GM19372 (cell line): Measurements from ENCODE around the gene RXRA.

ENCODE experiments used
- ATAC-seq: cut with Tn5 transposase; IDR thresholded peaks from one replicate; pipeline ENCODE4 v1.9.1; 2021; ENCODE audit warnings: mild to moderate bottlenecking, low read depth, moderate library complexity; ENCODE audit not compliant: unreplicated experiment

Gene RXRA

DNA sequence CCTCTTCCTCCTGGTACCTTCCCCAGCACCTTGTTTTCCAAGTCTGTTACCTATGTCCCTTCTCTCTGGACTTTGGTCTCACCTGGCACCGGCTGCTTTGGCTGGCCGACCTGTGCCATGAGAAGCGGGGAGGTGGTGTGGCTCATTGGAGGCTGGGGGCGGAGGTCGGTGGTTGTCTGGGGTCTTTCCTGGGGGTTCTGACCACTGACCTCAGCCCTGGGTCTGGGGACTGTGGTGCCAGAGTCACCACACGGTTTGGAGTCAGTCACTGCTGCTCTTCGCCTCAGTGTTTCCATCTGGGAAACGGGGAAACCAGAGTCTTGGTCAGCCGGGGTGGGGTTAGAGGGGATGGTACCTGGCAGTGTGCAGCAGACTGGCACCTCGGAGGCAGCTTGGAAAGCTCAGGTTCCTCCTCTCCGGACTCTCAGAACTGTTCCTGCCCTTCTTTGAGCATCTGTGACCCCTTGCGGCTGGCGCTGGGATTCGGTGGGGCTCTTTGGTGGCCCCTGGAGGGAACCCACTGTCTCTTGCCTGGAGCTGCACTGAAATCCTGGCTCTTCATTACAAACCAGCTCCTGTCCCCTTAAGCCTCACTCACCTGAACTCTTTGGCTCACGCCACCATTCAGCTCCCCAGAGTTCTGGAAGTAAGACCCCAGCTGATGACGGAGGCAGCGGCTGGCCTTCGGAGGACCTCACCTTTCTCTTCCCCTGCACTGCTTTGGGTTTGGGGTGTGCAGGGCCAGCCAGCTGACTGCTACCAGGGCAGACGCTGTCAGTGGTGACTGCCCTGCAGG, 4.1 kb upstream of the RXRA start:
- no peak for ATAC-seq

DNA sequence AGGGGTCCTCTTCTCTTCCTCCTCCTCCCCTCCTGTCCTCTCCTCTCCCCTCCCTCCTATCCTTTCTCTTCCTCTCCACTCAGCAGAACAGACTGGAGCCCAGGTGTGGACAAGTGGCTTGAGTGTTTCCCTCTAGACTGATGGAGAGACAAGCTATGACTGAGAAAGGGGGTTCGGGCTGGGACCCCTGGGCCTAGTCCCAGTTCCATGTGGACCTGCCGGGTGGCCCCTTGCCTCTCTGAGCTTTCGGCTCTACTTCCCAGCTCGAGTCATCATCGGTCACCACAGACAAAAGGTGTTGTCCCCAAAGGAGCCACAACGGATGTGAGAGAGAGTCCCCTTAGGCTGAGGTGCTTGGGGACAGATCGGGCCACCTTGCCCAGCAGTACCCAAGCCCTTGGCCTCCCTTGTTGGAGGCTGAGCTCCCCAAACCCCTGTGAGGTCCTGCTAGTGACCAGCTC, 3.4 kb upstream of the RXRA start:
- no peak for ATAC-seq

GRCh38 chr9:134323741-134324358, 2.4 kb upstream of the RXRA start:
- no peak for ATAC-seq

DNA sequence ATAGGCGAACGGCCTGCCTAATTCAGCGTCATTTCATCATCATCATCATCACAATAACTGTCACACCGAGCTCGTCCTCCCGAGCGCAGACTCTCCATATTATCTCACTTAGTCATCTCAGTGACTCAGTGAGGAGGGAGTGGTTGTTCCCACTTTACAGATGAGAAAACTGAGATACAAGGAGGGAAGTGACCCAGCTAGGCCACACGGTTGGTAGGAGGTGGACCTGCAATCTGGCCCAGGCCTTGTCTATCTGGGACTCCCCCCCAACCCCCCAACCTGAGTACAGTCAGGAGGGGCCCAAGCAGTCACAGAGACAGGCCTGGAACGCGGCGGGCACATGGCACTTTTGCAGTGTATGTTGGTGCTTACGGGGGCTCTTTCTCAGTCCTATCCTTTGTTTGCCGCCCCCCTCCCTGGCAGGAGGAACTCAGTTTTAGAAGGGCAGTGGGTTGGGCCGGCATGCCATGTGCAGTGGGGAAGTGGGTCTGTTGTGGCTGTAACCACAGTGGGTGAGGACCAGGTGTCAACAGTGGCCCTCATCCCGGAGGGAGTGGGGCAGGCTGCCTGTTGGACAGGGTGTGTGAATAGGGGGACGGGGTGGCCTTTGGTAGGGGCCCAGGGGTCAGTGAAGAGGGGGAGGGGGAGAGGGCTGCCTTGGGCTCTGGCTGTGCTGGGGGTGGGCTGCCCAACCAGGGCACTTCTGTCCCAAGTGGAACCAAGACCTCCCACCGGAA, 1.7 kb upstream of the RXRA start:
- ATAC-seq, result no peak

DNA sequence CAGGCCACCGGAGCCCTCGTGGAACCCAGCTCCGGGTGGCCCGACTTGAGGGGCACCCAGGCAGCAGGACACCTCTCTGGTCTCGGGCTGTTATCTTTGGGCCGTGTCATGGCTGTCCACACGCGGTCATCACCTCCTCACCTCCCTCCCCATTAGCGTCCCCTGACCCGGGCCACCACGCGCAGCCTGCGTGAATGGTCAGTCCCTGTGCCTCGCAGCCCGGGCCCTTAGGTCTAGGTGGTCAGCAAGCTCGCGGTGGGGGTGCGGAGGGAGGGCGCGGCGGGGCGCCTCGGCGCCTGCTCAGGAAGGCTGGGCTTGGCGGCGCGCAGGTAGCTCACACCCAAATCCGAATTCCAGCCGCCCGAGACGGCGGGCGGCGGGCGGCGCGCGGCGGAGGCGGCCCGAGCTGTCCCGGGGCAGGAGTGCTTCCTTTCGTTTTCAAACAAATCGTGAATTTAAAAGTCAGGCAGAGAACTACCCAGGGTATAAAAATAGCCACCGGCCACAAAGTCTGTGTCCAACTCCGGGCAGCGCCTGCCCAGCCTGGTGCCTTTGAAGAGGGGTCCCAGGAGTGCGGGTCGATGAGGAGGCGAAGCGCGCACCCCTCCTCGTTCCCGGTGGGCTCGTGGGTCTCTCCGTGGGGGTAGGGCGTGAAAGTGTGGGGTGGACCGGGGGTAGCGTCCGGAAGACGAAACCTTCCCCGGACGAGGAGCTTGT, 1.0 kb upstream of the RXRA start:
- ATAC-seq, result no peak

- no peak for ATAC-seq
Measured at GRCh38 chr9:134326724-134327601, 708 bp downstream of the RXRA start.

GRCh38 chr9:134327671-134328231, 1.5 kb downstream of the RXRA start:
- no peak for ATAC-seq

DNA sequence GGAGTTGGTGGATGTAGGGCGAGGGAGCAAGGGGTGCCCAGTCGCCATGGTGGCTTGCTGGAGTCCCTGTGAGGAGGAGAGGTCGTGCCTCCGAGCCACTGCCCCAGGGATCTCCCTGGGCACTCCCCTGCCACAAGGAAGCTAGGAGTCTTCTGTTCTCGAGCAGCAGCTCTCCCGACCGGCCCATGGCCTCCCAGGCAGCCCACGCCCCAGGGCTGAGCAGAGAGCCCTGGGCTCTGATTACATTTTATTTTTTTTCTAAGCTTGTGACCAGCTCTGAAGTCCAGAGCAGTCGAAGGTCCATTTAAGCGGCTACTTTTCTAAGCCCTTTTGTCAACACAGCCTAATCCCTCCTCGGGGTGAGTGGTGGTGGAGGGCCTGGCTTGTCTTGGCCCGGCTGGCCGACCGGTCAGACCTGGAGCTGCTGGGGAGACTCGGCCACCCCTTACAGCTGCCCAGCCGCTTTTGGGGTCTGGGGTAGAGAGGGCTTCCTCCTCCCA, 2.1 kb downstream of the RXRA start:
- ATAC-seq, result no peak

- ATAC-seq, result no peak
Measured at GRCh38 chr9:134328841-134329575, 2.8 kb downstream of the RXRA start.

DNA sequence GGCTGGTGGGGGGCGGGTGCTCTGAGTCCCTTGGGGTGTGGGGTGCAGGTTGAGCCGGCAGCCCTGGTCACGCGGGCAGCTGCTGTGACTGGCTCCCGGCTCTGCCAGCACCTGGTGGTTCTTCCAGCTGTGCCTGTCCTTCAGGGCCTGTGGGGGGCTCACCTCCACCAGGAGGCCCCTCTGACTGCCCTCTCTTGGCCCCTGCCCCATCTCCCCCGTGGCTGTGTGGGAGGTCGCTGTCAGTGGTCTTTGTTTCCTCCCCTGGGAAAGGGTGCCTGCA, 3.3 kb downstream of the RXRA start:
- no peak for ATAC-seq

DNA sequence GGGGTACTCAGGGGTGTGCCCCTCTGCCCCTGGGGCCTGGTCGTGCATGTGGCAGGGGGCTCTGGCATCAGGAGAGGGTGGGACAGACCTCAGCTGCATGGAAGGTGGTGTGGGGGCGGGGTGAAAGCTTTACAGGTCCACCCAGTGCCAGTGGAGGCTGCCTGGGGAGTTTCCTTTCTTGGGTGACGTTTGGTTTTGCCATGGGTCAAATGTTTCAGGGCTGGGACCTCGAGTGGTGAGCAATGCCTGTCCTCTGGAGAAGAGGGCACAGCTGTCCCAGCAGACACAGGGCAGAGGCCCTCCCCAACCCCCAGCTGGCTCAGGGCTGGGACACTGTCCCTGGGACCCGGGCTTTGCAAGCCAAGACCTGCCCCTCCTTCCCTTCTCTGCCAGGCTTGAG, 3.6 kb downstream of the RXRA start:
- ATAC-seq, result no peak

DNA sequence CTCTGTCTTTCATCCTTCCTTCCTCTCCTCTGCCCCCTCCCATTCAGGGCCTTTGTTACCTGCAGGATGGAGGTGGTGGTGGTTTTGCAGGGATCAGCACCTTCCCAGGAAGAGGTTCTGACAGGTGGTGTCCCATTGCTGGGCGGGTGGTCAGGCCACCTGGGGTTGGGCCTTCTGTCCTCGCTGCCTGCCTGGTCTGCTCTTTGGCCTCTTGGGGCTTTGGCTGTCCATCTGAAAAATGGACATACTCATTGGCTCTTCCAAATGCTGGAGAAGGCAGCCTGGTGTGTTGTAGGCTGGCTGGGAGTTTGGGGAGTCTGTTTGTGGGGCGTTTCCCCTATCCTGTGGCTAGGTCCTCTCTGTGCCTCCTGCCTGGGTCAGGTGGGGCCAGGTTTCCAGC, 4.3 kb downstream of the RXRA start:
- no peak for ATAC-seq

DNA sequence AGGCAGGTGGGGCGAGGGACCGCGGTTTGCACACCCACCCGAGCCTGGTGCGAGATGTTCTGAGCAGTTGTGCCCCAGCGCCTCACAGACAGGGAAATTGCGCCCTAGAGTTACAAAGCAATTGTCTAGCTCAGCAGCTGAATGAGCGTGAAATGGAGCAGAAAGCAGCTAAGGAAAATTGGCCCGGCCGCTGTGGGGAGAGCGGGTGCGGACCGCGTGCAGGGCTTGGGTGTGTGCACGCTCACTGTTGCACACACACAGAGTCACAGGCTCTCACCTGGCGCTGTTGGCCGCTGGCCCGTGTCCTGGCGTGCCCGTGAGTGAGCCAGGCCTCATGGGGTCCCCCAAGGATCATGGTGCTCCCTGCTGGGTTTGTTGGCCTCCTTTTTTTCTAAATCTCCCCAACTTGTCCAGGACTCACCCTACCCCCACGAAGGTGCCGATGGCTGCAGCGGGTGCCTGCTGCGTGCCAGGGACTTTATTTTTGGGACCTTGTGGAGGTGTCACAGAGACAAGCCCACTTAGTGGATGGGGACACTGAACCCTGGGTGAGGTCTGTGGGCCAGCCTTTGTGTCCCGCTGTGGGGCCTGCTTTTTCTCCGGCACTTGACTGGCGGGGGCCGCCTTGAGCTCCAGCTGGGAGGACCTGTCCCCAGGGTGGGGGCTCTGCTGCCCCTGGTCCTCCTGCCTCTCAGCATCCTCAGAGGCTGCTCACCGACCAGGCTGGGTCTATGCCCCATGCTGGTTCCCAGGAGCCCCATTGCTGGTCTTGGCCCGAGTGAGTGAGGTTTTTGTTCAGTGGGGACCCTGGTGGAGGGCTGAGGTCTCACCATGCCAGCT, 5.2 kb downstream of the RXRA start:
- ATAC-seq, result no peak

DNA sequence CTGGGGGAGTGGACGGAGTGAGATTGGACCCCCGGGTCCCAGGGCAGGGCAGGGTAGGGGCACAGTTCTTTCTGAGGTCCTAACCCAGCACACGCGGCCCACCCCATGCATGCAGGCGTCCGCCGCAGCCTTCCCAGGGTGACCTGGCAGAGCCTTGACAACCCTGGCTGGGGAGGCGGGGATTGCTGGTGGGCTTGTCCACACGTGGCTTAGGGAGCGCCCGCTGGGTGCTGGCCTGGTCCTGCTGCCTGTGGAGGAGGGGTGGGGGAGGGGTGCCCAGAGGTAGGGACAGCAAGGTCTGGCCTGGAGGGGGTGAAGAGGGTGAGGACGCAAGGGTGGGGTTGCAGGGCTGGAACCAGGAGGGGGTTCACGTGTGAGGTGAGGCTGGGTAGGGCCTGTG, 6.0 kb downstream of the RXRA start:
- no peak for ATAC-seq

DNA sequence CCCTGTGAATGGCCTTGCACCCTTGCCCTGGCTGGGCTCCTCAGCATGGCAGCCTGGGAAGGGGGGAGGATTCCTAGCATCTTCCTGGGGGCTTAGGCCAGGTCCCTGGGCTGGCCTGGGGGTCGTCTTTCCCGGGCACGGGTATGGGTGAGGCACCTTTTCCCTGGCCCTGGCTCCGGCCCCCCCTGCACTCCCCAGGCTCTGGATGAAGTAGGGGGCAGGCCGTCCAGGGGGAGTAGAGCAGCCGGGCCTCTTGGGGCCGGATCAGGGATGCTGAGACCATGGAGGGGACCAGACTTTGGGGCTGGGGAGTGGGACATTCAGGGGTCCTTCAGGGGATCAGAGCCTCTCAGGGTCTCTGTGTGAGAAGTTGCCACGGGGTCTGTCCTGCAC, 6.6 kb downstream of the RXRA start:
- no peak for ATAC-seq

GRCh38 chr9:134333234-134333873, 7.1 kb downstream of the RXRA start:
- ATAC-seq, result no peak

- no peak for ATAC-seq
Measured at GRCh38 chr9:134333874-134334581, 7.8 kb downstream of the RXRA start.
